Transverse colon (tissue), 4 donors: Measurements from ENCODE around the gene SMYD3. TPM values are rescaled to one million over a fixed set of nuclear protein-coding genes. Genes with fewer than 3 reads are reported as not detected.

Source experiments
- DNase-seq: peaks from one replicate; pipeline ENCODE4 v3.0.0-alpha.2; 2019
- H3K27ac ChIP-seq, 4 donors: fragments of 200-600 bp; sonication (generic); 2 replicates each; pipeline ENCODE4 v1.5.1; 2016 to 2018; ENCODE audit warnings: inconsistent platforms in 4 of 4
- H3K27me3 ChIP-seq: fragments of 200-600 bp; sonication (generic); 2 replicates; pipeline ENCODE4 v1.5.1; 2017; ENCODE audit warnings: inconsistent platforms
- H3K36me3 ChIP-seq, 4 donors: fragments of 200-600 bp; sonication (generic); 2 replicates each; pipeline ENCODE4 v1.5.1; 2017 to 2019; ENCODE audit warnings: inconsistent platforms in 4 of 4
- H3K4me1 ChIP-seq, 4 donors: fragments of 200-600 bp; sonication (generic); 2 replicates each; pipeline ENCODE4 v1.5.1; 2017 to 2020; ENCODE audit warnings: inconsistent platforms in 4 of 4
- H3K4me3 ChIP-seq, 4 donors: fragments of 200-600 bp; sonication (generic); 1 replicate in 1 of 4; 2 replicates in 3 of 4; pipeline versions ENCODE4 v1.5.1 to v1.6.1; 2017 to 2019; ENCODE audit warnings: inconsistent platforms in 4 of 4
- H3K9me3 ChIP-seq, 2 donors: fragments of 200-600 bp; sonication (generic); 2 replicates each; pipeline ENCODE4 v1.5.1; 2017 to 2019; ENCODE audit warnings: inconsistent platforms in 2 of 2
- CTCF ChIP-seq, 5 experiments: fragments of 200-600 bp in 3 of 5; fragments of 450-650 bp in 2 of 5; sonication (generic) in 3 of 5; IDR thresholded peaks; 1 replicate in 2 of 5; 2 replicates in 3 of 5; pipeline ENCODE4 v1.5.1; 2016 to 2017; ENCODE audit warnings: antibody characterized with exemption in 5 of 5, inconsistent platforms in 3 of 5, mild to moderate bottlenecking in 2 of 5, moderate library complexity in 1 of 5
- EP300 ChIP-seq: sonication (generic); formaldehyde crosslinking; IDR thresholded peaks from one replicate; pipeline ENCODE4 v1.6.1; 2017; ENCODE audit warnings: antibody characterized with exemption, low read depth
- POLR2A ChIP-seq: fragments of 450-650 bp; IDR thresholded peaks from one replicate; pipeline ENCODE4 v1.6.1; 2016; ENCODE audit warnings: antibody characterized with exemption, mild to moderate bottlenecking, moderate library complexity
- POLR2AphosphoS5 ChIP-seq, 3 donors: sonication (generic); formaldehyde crosslinking; IDR thresholded peaks; one replicate each; pipeline ENCODE4 v1.6.1; 2016; ENCODE audit warnings: antibody characterized with exemption in 3 of 3
- WGBS, 2 donors: methylation state at CpG; one replicate each; pipeline ENCODE4 v1.1.5; 2018; ENCODE audit warnings: low coverage in 1 of 2; 5-methylcytosine and 5-hydroxymethylcytosine counted together
- in situ Hi-C, 4 donors: fragments of 200-750 bp; cut with MboI; loops; one replicate each; pipeline versions ENCODE4 v1.15.0 to v1.15.1; 2017; ENCODE audit warnings: low sequenced_read_pairs in 3 of 4, low pct_ligation_motif_present in 1 of 4, low pct_unique_long_range_greater_than_20kb in 1 of 4
- intact Hi-C: fragments of 100-400 bp; cut with DNase I; formaldehyde crosslinking; loops from one replicate; pipeline ENCODE4 v1.15.1; 2023; ENCODE audit warnings: low total_unique reads
- total RNA-seq, 4 donors: library from RNA; depleted of rRNA; stranded (reverse); fragments of >200 nt; gene quantifications; one replicate each; pipeline ENCODE4 v1.1.0, GENCODE V29; 2016

Gene SMYD3
- total RNA-seq, 4 donors from 2014 or later: 10.5 to 31.3 (median 25.8) TPM

- intact Hi-C loops (no loop called here), in situ Hi-C loops (loop anchor here in 1 of 4 donors (25.0 kb wide), 1 partner anchor 459 kb away; no protein-coding TSS in a partner anchor)
- DNase-seq: no peak
- Histone ChIP-seq H3K4me3 (no peak overlapping the region), H3K27ac (no peak overlapping the region), H3K9me3 (no peaks in the 10 kb centered on the region), H3K27me3 (no peaks in the 10 kb centered on the region), H3K36me3 (no peaks in the 10 kb centered on the region), H3K4me1 (no peaks in the 10 kb centered on the region)
- WGBS, 2 donors: 88 to 100% methylated on average over 1 of the region's 1 CpG
- no peak for TF ChIP-seq EP300
- TF ChIP-seq CTCF (IDR thresholded peaks at IDR 0.05): no peak
- TF ChIP-seq POLR2AphosphoS5 (IDR thresholded peaks at IDR 0.05): no peak
- no peak for TF ChIP-seq POLR2A
Observed at GRCh38 chr1:246471688-246472087, 35.4 kb downstream of the SMYD3 start.

- TF ChIP-seq CTCF (IDR thresholded peaks at IDR 0.05) (no peak), POLR2A (no peak), POLR2AphosphoS5 (IDR thresholded peaks at IDR 0.05) (no peak), EP300 (no peak)
- Histone ChIP-seq H3K27me3 (no peaks in the 10 kb centered on the region), H3K9me3 (no peaks in the 10 kb centered on the region), H3K27ac (no peak overlapping the region), H3K4me3 (no peak overlapping the region), H3K36me3 (no peaks in the 10 kb centered on the region), H3K4me1 (no peaks in the 10 kb centered on the region)
- intact Hi-C loops: no loop called here
- 86 to 100% methylated on average over 1 of the region's 1 CpG for WGBS, 2 donors
- no peak for DNase-seq
- in situ Hi-C loops: loop anchor here in 1 of 4 donors (25.0 kb wide), 1 partner anchor 458 kb away; no protein-coding TSS in a partner anchor
Observed at GRCh38 chr1:246470585-246470984, 36.5 kb downstream of the SMYD3 start.

DNA sequence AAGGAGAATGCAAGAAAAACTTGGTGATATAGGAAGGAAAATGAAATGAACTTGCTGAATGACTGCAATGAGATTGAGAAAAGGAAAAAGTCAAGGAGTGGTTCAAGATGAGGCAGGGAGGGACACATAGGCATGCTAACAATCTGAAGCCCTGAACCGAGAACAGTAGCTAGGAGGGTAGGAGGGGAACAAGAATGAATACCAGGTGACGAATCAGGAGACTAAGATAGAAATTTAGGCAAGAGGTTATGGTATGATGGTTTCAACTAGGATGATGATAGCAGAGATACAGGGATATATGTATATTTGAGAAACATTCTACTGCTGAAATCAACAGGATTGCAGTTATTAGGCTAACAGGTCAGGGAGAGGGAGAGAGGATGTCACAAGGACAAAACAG lies 44.1 kb downstream of the SMYD3 start:
- 91 to 94% methylated on average over 2 of the region's 2 CpGs for WGBS, 2 donors
- TF ChIP-seq CTCF (IDR thresholded peaks at IDR 0.05) (no peak), EP300 (no peak), POLR2AphosphoS5 (IDR thresholded peaks at IDR 0.05) (no peak), POLR2A (no peak)
- Histone ChIP-seq H3K4me3 (no peak overlapping the region), H3K9me3 (no peaks in the 10 kb centered on the region), H3K36me3 (no peaks in the 10 kb centered on the region), H3K27me3 (no peaks in the 10 kb centered on the region), H3K27ac (no peak overlapping the region), H3K4me1 (no peaks in the 10 kb centered on the region)
- intact Hi-C loops (no loop called here), in situ Hi-C loops (loop anchor here in 1 of 4 donors (25.0 kb wide), 1 partner anchor 451 kb away; no protein-coding TSS in a partner anchor)
- no peak for DNase-seq

DNA sequence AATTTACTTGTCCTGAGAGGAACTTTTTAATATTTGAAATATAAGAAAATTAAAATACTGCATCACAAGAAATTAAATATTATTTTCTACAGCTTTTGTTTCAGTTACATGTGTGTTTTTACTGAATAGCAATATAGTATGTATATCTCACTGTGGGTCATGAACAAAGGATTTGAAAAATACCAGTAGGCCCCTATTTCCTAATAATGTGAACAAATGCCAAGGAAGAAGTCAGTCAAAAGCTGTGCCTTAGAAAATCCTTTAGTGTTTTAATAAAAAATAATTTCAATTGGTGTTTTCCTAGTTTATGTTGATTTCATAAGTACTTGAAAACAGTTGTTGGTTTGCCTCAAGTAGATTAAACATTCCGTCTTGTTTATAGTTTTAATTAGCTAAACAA lies 46.7 kb downstream of the SMYD3 start:
- no peak overlapping the region for H3K27ac ChIP-seq
- no peak for TF ChIP-seq POLR2AphosphoS5 (IDR thresholded peaks at IDR 0.05)
- in situ Hi-C loops: loop anchor here in 1 of 4 donors (25.0 kb wide), 1 partner anchor 448 kb away; no protein-coding TSS in a partner anchor
- H3K4me3 ChIP-seq: no peak overlapping the region
- no peaks in the 10 kb centered on the region for H3K36me3 ChIP-seq
- H3K9me3 ChIP-seq: no peaks in the 10 kb centered on the region
- intact Hi-C loops: no loop called here
- WGBS, 2 donors: 80 to 100% methylated on average over 1 of the region's 1 CpG
- H3K27me3 ChIP-seq: no peaks in the 10 kb centered on the region
- DNase-seq: no peak
- no peaks in the 10 kb centered on the region for H3K4me1 ChIP-seq

- no peaks in the 10 kb centered on the region for H3K9me3 ChIP-seq
- H3K27me3 ChIP-seq: no peaks in the 10 kb centered on the region
- H3K4me1 ChIP-seq: no peaks in the 10 kb centered on the region
- TF ChIP-seq POLR2AphosphoS5 (IDR thresholded peaks at IDR 0.05): no peak
- TF ChIP-seq EP300: no peak
- TF ChIP-seq POLR2A: no peak
- TF ChIP-seq CTCF (IDR thresholded peaks at IDR 0.05): no peak
- H3K27ac ChIP-seq: no peak overlapping the region
- H3K36me3 ChIP-seq: no peaks in the 10 kb centered on the region
- WGBS, 2 donors: 85 to 90% methylated on average over 14 of the region's 14 CpGs
- no peak overlapping the region for H3K4me3 ChIP-seq
- in situ Hi-C loops: loop anchor here in 1 of 4 donors (25.0 kb wide), 1 partner anchor 447 kb away; no protein-coding TSS in a partner anchor
- intact Hi-C loops: no loop called here
- no peak for DNase-seq
Observed at GRCh38 chr1:246459221-246459620, 47.9 kb downstream of the SMYD3 start.
